HepG2 (cell line): ENCODE data around the gene GAL3ST2. TPM values are rescaled to one million over a fixed set of nuclear protein-coding genes. Genes with fewer than 3 reads are reported as not detected.

Experiments used
- AKNA ChIP-seq: sonication (generic); formaldehyde crosslinking; IDR thresholded peaks from 2 replicates; pipeline ENCODE4 v1.4.0; 2020; ENCODE audit warnings: missing genetic modification reagents, borderline replicate concordance
- CREB1 ChIP-seq, 2 experiments: fragments of 450-650 bp in 1 of 2; IDR thresholded peaks; 2 replicates each; pipeline ENCODE4 v1.6.1; 2016 to 2017; ENCODE audit warnings: control low read depth in 1 of 2, mild to moderate bottlenecking in 1 of 2, missing compliant biosample characterization in 1 of 2, missing genetic modification characterization in 1 of 2
- ELF1 ChIP-seq: sonication (generic); formaldehyde crosslinking; IDR thresholded peaks from 2 replicates; pipeline ENCODE4 v1.4.0; 2020; ENCODE audit warnings: missing genetic modification reagents
- HHEX ChIP-seq: IDR thresholded peaks from 2 replicates; pipeline ENCODE4 v1.6.1; 2016; ENCODE audit warnings: control low read depth
- HNF4A ChIP-seq: sonication (generic); formaldehyde crosslinking; IDR thresholded peaks from 2 replicates; pipeline ENCODE4 v1.4.0; 2020; ENCODE audit warnings: missing genetic modification reagents
- KDM1A ChIP-seq: IDR thresholded peaks from 2 replicates; pipeline ENCODE4 v1.6.1; 2016; ENCODE audit warnings: missing compliant biosample characterization
- MNT ChIP-seq: fragments of 450-650 bp; IDR thresholded peaks from 2 replicates; pipeline ENCODE4 v1.6.1; 2016
- NFE2L2 ChIP-seq: fragments of 150-350 bp; IDR thresholded peaks from 2 replicates; pipeline ENCODE4 v1.6.1; 2014; ENCODE audit warnings: low read length
- NR2F6 ChIP-seq, 2 experiments: IDR thresholded peaks; 2 replicates each; pipeline ENCODE4 v1.6.1; 2016; ENCODE audit warnings: antibody characterized with exemption in 1 of 2, mild to moderate bottlenecking in 1 of 2
- ONECUT2 ChIP-seq: sonication (generic); formaldehyde crosslinking; IDR thresholded peaks from 2 replicates; pipeline ENCODE4 v1.4.0; 2020; ENCODE audit warnings: missing genetic modification reagents
- POLR2AphosphoS5 ChIP-seq: IDR thresholded peaks from 2 replicates; pipeline ENCODE4 v1.6.1; 2012; ENCODE audit warnings: low read depth, low read length
- RELA ChIP-seq: sonication (generic); formaldehyde crosslinking; IDR thresholded peaks from 2 replicates; pipeline ENCODE4 v1.4.0; 2020; ENCODE audit warnings: missing genetic modification reagents
- RORA ChIP-seq: sonication (generic); formaldehyde crosslinking; IDR thresholded peaks from 2 replicates; pipeline ENCODE4 v1.5.0; 2020; ENCODE audit warnings: mild to moderate bottlenecking, missing genetic modification reagents, moderate library complexity
- ZBTB33 ChIP-seq: sonication (generic); formaldehyde crosslinking; IDR thresholded peaks from 2 replicates; pipeline ENCODE4 v1.4.0; 2020; ENCODE audit warnings: missing genetic modification reagents
- ZNF101 ChIP-seq: sonication (generic); formaldehyde crosslinking; IDR thresholded peaks from 2 replicates; pipeline ENCODE4 v1.4.0; 2020; ENCODE audit warnings: mild to moderate bottlenecking, low read depth, missing genetic modification reagents, borderline replicate concordance
- ZNF335 ChIP-seq: sonication (generic); formaldehyde crosslinking; IDR thresholded peaks from 2 replicates; pipeline ENCODE4 v1.4.0; 2020; ENCODE audit warnings: missing genetic modification reagents
- ZNF567 ChIP-seq: sonication (generic); formaldehyde crosslinking; IDR thresholded peaks from 2 replicates; pipeline ENCODE4 v1.8.1; 2023; ENCODE audit warnings: mild to moderate bottlenecking, missing genetic modification reagents, borderline replicate concordance
- ZUFSP ChIP-seq: sonication (generic); formaldehyde crosslinking; IDR thresholded peaks from 2 replicates; pipeline ENCODE4 v1.9.0; 2021; ENCODE audit warnings: missing genetic modification reagents, mild to moderate bottlenecking, borderline replicate concordance
- polyA plus RNA-seq, 8 experiments: library from polyadenylated mRNA; depleted of rRNA in 3 of 8; stranded (reverse) in 7 of 8; unstranded in 1 of 8; fragments of >200 nt; fragmentation: Illumina TruSeq in 4 of 8; extraction: Trizol in 4 of 8; gene quantifications; 2 replicates each; pipeline versions ENCODE4 v1.2.1 to v1.2.3, GENCODE V29; 2011 to 2016; ENCODE audit warnings: low read depth in 4 of 8, missing spikeins in 1 of 8, mixed read lengths in 1 of 8; ENCODE audit not compliant: insufficient read depth in 1 of 8
- total RNA-seq, 5 experiments: library from RNA; depleted of rRNA; stranded (reverse); fragments of >200 nt; fragmentation: Illumina TruSeq; extraction: Trizol; gene quantifications; 2 replicates each; pipeline ENCODE4 v1.2.3, GENCODE V29; 2016; ENCODE audit warnings: low read depth in 1 of 5
- TF ChIP-seq, protein P1 (sequence below): sonication (generic); formaldehyde crosslinking; IDR thresholded peaks from 2 replicates; pipeline ENCODE4 v1.4.0; 2020; ENCODE audit warnings: missing genetic modification reagents

GAL3ST2 gene
- total and polyA plus RNA-seq, 2 of the 13 experiments (the other 11 are each of a cell fraction or from before 2014, with no cell fraction given) = 0.17 to 0.20 TPM

- peak; percentile 28; the same call in 1 of the 2 replicates for TF ChIP-seq ZBTB33 (CRISPR knock-in tag)
- TF ChIP-seq CREB1 (IDR thresholded peaks at IDR 0.05) = no peak
- no peak for TF ChIP-seq CREB1 (CRISPR knock-in tag; IDR thresholded peaks at IDR 0.05)
- TF ChIP-seq ONECUT2 (CRISPR knock-in tag) = no peak
- peak; percentile 87 for TF ChIP-seq HNF4A
- peak; percentile 81 for TF ChIP-seq NR2F6 (IDR thresholded peaks at IDR 0.05)
- TF ChIP-seq NR2F6 (CRISPR knock-in tag; IDR thresholded peaks at IDR 0.05) = no peak; the same call in 1 of the 2 replicates
- TF ChIP-seq ZNF101 (CRISPR knock-in tag) = no peak
- TF ChIP-seq ZNF567 = no peak
- no peak for TF ChIP-seq AKNA (CRISPR knock-in tag)
- TF ChIP-seq POLR2AphosphoS5 = peak; percentile 4; the same call in 1 of the 2 replicates
- no peak for TF ChIP-seq NFE2L2
- no peak for TF ChIP-seq KDM1A (CRISPR knock-in tag)
- TF ChIP-seq ZUFSP (CRISPR knock-in tag) = no peak
- TF ChIP-seq ZNF335 = no peak; the same call in 1 of the 2 replicates
- TF ChIP-seq HHEX = no peak
- TF ChIP-seq MNT = no peak
- TF ChIP-seq RELA (CRISPR knock-in tag) = no peak
- TF ChIP-seq, protein P1, sequence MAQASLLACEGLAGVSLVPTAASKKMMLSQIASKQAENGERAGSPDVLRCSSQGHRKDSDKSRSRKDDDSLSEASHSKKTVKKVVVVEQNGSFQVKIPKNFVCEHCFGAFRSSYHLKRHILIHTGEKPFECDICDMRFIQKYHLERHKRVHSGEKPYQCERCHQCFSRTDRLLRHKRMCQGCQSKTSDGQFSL (CRISPR knock-in tag) = no peak
- no peak for TF ChIP-seq RORA (CRISPR knock-in tag)
- TF ChIP-seq ELF1 (CRISPR knock-in tag) = no peak; the same call in 1 of the 2 replicates
These were observed 1.1 kb upstream of the GAL3ST2 start (continued) for GRCh38 chr2:241775223-241776177.
